Stimulated activated CD8-positive, alpha-beta memory T cell treated with anti-CD3 and anti-CD28 coated beads, Interleukin-4, amount 100 ng/mL, for 48 hours (primary cell): Measurements from ENCODE around the gene BSND.

ENCODE experiments used
- DNase-seq: peaks from one replicate; pipeline ENCODE4 v3.0.0-alpha.2; 2020

BSND gene

GRCh38 chr1:54994355-54994990, 4.3 kb upstream of the BSND start:
- DNase-seq, result no peak

DNA sequence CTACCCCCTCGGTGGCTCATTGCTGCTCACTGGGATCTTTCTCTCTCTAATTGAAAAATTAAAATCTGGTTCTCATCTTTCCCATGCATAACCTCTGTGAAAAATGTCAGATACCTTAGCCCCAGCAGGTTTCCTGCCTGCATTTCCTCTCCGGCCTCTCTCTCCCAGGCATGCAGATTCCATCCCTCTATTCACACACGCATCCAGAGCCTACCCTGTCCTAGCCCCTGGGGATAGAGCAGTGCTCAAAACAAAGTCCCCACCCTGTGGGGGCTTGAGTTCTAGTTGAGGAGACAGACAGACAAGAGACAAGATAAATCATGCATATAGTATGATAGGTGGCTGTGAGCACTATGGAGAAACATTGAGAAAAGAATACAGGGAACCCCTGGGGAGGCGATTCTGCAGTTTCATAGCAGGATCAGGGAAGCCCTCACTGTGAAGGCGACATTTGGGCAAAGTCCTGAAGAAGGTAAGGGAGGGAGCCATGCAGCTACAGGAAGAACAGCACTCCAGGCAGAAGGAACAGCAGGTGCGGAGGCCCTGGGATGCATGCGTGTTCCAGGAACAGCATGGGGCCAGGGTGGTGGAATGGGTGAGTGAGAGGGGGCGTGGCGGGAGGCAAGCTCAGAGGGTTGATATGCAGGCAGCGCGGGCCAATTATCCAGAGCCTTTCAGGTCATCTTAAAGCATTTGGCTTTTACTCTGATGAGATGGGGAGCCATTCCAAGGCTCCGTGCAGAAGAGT, 3.5 kb upstream of the BSND start:
- DNase-seq, result no peak

- DNase-seq, result peak; percentile 38
These were observed 2.9 kb upstream of the BSND start for GRCh38 chr1:54995835-54996234.

DNA sequence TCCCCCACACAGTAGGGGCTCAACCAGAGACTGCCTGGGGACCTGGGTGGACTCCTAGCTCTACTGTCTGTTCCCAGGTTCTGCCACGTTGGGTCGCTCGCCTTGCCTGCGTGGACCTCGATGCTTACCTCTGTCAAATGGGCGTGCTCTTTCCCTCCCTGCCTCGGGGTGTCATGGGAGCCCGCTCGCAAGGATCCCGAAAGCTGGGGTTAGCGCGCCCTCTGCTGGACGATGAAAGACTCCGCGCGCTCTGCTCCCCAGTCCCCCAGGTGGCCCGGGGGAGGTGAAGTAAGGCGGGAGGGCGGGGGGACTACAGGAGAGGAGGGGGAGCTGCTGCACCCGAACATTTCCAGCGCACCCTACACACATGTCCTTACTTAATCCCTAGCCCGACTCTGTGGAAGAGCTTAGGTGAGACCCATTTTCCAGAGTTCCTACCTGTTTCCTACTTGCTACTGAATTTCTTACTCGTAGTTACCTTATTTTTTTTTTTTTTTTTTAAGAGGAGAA, 2.3 kb upstream of the BSND start:
- DNase-seq, result peak; percentile 92

- DNase-seq, result peak; percentile 28
These were observed 1.6 kb upstream of the BSND start for GRCh38 chr1:54996869-54997710.

- DNase-seq, result no peak
These were observed 1.1 kb upstream of the BSND start for GRCh38 chr1:54997711-54997986.

DNA sequence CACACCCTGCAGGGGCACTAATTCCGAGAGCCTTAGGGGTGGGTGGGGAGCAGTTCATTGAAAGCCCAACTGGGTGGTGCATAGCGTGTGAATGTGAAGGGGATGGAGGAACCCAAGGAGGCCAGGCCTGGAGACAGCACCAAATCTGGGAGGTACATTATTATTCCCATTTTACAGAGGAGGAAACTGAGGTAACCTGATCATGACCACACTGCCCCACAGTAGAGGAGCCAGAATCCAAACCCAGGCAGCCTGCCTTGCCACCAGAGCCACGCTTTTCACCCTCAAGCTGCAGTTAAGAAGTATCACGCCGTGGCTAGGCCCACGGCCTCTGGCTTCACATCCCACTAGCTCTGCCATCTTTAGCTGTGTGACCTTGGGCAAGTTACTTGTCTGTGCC, 633 bp upstream of the BSND start:
- no peak for DNase-seq

GRCh38 chr1:55000110-55001085, 1.7 kb downstream of the BSND start:
- no peak for DNase-seq

GRCh38 chr1:55001311-55001710, 2.6 kb downstream of the BSND start:
- no peak for DNase-seq

DNA sequence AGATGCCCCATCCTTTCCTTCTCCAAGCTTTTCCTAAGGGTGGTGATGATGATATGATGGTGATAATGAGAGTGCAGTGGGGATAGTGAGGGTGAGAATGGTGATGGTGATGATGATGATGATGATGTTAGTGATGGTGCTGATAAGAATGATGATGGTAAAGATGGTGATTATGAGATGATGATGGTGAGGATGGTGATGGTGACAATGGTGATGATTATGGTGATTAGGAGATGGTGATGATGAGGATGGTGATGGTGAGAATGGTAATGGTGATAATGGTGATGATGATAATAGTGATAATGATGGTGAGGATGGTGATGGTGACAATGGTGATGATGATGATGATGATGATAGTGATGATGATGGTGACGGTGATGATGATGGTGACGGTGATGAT, 4.0 kb downstream of the BSND start:
- DNase-seq, result no peak

DNA sequence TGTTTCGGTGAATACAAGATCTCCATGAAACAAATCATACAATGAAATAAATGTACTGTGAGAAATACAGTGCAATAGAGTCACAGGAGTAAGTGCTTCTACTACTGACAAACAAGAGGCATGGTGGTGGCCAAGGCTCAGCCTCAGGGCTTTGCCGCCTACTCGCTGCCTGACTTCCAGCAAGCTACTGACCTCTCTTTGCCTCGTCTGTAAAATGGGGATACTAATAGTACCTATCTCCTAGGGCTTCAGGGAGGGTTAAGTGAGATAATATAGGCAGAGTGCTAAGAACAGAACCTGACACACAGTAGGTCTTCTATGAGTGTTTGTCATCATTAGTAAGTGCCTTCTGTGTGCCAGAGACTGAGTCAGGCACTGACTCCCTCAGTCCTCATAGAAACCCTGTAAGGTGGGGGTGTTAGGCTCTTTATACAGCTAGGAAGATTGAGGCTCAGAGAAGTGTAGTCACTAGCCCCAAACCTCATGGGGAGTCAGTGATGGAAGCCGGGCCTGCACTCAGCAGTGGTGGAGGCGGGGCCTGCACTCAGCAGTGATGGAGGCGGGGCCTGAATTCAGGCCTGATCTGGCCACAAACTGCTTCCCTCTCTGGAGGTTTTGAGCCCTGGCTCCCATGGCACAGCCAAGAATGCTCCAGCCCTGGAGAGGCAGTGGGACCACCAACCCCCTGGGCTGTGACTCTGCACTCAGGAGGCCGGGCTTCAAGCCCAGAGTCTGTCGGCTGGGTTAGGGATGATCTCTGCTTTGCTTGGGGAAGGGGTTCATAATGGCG, 6.8 kb downstream of the BSND start:
- DNase-seq, result no peak

GRCh38 chr1:55006931-55007330, 8.2 kb downstream of the BSND start:
- no peak for DNase-seq

GRCh38 chr1:55007625-55008024, 8.9 kb downstream of the BSND start:
- DNase-seq, result no peak

GRCh38 chr1:55010194-55010886, 11.6 kb downstream of the BSND start:
- DNase-seq, result no peak

DNA sequence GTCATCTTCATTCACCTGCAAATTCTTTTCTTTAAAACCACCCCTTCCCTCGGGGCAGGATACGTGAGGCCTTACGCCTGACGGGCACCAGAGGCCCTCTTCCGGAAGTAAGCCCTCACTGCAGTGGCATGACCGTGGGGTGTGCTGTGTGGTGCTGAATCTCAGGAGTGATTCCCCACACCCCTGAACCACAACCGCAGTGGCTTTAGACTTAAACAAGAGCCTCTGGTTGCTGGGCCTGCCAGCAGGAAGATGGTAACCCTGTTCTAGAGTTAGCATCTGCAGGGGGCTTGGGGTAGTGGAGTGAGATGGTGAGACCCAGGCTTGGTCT, 12.1 kb downstream of the BSND start:
- no peak for DNase-seq

DNA sequence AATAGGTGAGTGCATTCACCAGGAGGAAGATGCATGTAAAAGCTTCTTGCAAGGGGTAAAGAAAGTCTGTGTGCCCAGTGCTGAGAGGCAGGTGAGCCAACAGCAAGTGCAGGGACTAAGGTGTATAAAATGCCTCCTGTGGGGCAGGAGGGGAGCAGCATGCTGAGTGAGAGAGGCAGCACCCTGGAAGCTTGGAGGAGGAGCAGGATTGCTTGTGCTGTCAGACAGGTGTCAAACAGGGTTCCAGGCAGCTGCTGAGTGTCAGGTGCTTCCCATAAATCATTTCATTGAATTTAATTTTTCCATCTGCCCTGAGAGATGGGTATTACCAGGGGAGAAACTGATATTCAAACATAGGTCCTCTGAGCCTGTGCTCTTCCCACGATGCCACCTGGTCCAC, 13.9 kb downstream of the BSND start:
- DNase-seq, result no peak

- no peak for DNase-seq
These were observed 16.4 kb downstream of the BSND start for GRCh38 chr1:55015123-55015522.

- DNase-seq, result no peak
These were observed 17.2 kb downstream of the BSND start for GRCh38 chr1:55015731-55016620.

DNA sequence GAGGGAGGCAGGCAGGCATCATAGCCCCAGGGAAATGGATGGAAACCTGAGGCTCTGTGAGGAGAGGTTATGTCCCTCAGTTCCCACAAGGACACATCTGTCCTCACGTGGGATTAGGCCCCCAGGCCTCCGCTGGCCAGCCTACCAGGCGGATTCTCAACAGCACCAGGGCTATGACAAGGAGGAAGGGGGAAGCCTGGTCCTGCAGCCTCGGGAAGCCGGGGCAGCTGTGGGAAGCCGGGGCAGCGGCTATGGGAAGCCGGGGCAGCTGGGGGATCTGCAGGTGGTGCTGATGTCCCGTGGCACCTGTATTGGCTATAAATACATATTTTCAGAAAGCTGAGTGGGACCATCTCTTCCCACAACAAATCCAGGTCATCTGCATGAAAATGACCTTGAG, 19.7 kb downstream of the BSND start:
- DNase-seq, result no peak

DNA sequence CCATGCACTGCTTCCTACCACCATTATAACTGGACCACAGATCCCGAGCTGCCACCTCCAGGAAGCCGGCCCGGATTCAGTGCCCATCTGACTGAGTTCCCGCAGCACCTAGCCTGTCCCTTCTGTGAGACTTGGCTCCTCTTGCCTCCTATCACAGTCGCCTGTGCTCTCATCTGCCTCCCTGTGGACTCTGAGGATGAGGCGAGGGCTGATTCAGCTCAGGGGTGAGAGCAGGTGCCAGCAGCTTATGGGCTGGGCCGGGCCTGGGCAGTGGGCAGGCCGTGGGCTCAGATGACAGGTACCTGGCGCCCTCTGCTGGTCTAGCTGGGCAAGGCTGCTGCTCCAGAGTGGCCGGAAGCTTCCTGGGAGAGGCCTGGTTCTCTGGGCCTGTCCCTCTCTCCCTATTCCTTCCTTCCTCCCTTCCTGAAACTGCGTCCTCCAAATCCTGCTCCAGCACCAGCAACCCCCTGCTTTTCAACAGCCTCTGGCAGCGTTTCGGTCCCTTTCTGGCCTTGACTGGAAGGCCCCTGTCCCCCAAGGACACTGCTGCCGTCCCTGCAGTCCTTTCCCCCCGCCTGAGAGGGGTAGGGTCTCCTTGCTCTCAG, 23.3 kb downstream of the BSND start:
- DNase-seq, result peak; percentile 87
